Loucy (cell line): ENCODE results near the gene FOXG1.

ENCODE experiments used
- EZH2phosphoT487 ChIP-seq: fragments of 200-600 bp; IDR thresholded peaks from 2 replicates; pipeline ENCODE4 v1.6.1; 2018; ENCODE audit warnings: antibody characterized with exemption, mild to moderate bottlenecking, moderate library complexity, borderline replicate concordance
- TF ChIP-seq, protein P1 (sequence below): fragments of 200-600 bp; sonication (generic); conservative IDR thresholded peaks from 2 replicates; pipeline ENCODE4 v1.5.1; 2014; ENCODE audit warnings: mild to moderate bottlenecking, antibody characterized with exemption, low read length

DNA sequence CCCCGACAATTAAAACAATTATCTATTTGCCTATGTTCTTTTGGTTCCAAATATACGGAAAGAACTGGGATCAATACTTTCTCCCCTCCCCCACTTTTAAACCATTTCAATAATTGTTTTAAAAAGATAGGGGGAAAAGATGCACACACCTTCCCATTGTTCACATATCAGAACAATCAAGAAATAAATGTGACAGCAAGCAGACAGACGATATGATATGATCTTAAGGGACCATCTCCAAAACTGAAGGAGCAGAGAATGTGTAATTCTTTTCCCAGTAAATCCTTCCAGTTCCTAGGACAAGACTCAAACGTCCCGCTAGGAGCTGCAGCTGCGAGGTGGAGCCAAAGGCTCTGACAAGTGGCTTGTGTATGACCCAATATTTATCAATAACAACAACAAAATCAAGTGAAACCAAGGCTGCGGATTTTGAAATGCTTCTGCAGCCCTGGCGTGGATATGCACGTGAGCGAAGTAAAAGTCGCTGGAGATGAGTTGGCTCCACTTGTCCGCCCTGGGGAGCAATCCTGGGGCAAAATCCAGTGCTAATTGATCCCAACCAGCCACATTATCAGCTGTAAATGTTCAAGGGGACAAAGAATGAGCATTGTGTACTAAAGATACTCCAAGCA lies 8.2 kb upstream of the FOXG1 start:
- TF ChIP-seq, protein P1, sequence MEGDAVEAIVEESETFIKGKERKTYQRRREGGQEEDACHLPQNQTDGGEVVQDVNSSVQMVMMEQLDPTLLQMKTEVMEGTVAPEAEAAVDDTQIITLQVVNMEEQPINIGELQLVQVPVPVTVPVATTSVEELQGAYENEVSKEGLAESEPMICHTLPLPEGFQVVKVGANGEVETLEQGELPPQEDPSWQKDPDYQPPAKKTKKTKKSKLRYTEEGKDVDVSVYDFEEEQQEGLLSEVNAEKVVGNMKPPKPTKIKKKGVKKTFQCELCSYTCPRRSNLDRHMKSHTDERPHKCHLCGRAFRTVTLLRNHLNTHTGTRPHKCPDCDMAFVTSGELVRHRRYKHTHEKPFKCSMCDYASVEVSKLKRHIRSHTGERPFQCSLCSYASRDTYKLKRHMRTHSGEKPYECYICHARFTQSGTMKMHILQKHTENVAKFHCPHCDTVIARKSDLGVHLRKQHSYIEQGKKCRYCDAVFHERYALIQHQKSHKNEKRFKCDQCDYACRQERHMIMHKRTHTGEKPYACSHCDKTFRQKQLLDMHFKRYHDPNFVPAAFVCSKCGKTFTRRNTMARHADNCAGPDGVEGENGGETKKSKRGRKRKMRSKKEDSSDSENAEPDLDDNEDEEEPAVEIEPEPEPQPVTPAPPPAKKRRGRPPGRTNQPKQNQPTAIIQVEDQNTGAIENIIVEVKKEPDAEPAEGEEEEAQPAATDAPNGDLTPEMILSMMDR = no peak
- no peak for TF ChIP-seq EZH2phosphoT487
